ENCODE results near the gene COBL.

Gene COBL

GRCh38 chr7:51300762-51301674 lies 15.6 kb downstream of the COBL start:
- DNase-seq = no peak

- DNase-seq = no peak
Observed at GRCh38 chr7:51299391-51300133, 17.0 kb downstream of the COBL start.

- no peak for DNase-seq
Observed at GRCh38 chr7:51298912-51299311, 17.7 kb downstream of the COBL start.

GRCh38 chr7:51297986-51298385 lies 18.6 kb downstream of the COBL start:
- no peak for DNase-seq

DNA sequence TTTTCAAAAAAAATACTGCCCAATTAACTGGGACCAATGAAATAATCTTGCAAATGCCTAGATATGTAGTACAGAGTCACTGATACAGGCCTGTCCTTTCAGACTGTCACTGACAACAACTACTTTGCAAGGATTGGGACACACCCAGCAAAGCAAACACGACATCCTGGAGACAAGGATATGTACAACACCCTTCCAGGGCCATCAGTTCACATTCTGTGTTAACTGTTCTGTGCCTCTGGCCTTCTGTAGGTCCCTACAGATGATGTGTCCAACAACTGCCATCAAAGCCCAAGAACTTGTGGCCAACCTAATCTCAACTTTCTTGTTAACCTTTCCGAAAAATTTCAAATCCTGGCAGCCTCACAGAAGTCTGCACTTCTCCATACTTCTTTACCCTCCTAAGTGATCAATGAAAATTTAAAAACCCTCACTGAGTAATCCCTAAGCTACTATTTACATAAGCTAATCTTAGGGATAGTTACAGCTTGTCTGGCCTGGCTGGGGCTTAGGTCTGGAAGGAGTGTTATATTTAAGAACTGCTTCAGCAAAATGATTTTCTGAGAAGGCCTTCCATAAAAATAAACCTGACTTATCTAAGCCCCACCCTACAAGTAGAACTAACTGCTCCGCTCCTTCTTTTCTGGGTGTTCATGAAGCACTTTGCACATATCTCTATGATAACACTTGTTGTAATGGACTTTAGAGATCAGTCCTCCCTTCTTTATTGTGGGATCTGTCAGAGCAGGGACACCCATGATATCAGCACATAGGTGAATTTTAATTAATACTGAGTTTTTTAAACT lies 21.0 kb downstream of the COBL start:
- no peak for DNase-seq

DNA sequence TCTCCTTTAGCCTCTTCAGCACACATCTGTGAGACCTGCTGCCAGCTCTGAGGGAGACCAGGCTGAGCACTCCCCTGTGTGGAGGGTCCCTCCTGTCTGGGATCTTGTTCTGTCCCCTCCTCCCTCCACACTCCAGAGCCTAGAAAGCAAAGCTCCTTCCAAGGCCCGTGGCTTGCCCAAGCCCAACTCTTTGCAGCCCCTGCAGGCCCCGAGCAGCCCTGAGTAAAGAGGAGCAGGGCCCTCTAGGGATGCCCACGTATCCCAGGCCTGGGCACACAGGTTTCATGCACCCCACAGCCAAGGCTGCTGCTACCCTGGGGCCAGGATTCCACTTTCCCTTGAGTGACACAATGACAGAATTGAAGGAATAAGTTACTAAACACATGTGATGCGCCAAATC lies 24.0 kb downstream of the COBL start:
- no peak for DNase-seq

- no peak for DNase-seq
Observed at GRCh38 chr7:51290702-51291540, 25.7 kb downstream of the COBL start.

DNA sequence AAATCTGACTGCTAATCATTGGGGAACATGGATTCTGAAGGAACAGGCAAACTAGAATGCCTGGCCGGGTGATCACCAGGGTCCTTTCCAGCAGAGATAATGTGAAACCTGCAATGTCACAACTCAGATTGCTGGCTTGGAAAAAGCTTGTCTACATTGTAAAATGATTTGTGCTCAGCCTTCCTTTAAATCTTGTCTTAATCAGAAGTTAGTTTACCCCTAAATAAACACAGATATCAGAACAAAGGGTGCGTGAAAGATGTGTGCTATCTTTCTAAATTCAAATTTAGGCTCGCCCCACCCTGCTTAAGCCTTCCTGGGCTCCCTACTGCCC lies 26.3 kb downstream of the COBL start:
- no peak for DNase-seq

DNA sequence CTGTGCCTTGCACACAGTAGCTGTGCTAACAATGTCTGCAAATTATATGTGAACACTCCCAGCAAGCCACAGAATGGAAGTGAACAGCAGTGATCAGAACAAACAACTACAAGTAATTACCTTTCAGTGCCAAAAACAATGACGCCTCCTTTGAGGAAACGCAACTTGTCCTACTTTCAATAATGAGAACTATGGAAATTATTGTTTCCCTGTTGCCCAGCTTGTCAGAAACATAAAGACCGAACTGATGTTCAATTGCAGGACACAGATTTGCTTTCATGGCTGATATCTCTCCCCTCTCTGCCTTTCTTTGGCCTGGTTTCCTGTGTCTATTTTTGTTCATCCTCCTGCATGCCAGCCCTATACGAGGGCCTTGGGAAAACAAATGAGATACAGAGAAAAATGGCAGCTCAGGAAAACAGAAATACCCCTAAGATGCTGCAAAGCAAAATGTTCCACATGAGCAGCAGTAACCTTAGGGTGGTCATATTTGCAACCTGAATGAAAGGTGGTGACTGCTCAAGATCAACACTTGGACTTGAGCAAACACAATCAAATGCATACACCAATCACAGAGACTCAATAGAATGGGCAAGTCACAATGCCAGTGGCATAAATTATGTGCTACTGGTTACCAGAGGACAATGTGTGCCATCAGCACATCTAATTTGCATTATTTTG lies 26.8 kb downstream of the COBL start:
- DNase-seq = no peak

GRCh38 chr7:51288896-51289622 lies 27.6 kb downstream of the COBL start:
- DNase-seq = no peak

- DNase-seq = no peak
Observed at GRCh38 chr7:51286401-51286800, 30.2 kb downstream of the COBL start.

DNA sequence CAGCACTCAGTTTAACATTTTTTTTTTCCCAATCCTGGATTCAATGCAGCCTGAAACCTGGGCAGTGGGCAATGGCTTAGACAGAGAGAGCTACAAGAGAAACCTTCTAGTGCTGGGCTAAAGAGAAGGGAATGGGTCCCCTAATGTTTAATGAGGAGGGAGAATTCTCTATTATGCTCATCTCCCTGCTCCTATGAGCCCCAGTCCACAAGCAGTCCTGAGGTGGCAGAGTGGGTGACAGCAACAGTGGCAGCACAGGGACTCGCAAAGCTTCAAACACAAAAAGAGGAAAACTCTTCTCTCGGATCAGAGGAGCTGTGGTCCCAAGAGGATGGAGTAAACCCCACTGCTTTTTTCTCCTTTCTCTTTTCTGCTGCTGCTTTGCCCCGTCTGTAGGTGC lies 36.5 kb downstream of the COBL start:
- DNase-seq = no peak

DNA sequence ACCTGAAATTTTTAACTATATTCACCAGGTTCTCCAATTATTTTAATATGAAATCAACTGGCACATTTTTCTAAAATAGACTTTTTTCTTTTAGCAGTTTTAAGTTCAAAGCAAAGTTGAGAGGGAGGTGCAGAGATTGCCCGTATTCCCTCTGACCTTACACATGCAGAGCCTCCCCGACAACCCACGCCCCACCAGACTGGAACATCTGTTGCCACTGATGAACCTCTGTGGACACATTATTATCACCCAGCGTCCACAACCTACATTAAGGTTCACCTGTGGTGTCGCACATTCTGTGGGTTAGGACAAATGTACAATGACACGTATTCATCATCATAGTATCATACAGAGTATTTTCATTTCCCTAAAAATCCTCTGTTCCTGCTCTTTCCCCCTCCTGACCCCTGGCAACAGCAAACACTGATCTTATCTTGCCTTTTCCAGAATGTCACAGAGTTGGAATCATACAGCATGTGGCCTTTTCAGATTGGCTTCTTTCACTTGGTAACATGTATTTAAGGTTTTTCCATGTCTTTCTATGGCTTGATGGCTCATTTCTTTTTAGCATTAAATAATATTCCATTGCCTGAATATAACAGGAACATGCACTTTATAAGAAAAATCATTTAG lies 37.1 kb downstream of the COBL start:
- no peak for DNase-seq

GRCh38 chr7:51278797-51279196 lies 37.8 kb downstream of the COBL start:
- peak; percentile 7 for DNase-seq

GRCh38 chr7:51276967-51277366 lies 39.6 kb downstream of the COBL start:
- no peak for DNase-seq

DNA sequence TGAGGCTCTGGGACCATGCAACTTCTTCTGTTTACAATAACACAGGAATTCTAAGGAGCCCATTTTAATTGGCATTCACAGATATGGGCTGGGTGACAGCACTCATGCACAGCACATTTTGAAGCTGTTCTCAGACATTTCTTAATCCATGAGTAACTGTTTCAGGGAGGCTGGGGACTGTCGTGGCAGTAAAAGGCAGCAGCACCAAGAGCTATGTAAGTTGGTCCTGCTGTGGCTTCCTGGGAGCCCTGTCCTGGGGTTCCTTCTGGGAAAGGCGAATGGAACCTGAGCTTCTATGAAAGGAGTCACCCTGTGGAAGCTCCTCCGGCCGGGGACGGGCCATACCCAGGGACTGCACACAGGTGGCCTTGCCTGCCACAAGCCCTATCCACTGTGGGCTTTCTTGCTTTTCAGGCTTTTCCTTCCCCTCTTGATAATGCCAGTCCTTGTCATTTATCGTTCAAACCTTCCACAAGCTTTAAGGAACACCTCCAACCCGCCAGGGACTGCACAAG lies 40.5 kb downstream of the COBL start:
- no peak for DNase-seq

DNA sequence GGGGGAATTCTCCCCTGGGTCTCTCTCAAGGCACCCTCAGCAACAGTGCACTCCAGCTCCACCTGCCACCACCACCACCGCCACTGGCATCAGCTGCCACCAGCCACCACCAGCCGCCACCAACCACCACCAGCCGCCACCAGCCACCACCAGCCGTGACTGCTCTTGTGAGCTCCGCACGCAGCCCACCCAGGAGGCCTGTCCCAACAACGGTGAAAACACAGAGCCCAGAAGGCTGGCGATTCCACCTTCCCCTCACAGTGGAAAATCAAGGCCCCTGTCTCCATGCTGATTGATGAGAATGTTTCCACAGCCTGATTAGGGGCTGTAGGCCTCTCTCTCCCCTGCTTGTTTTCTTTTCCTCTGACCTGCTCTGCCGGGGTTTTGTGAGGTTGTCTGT lies 41.1 kb downstream of the COBL start:
- DNase-seq = no peak

GRCh38 chr7:51274955-51275354 lies 41.7 kb downstream of the COBL start:
- no peak for DNase-seq

- DNase-seq = no peak
Observed at GRCh38 chr7:51274001-51274400, 42.6 kb downstream of the COBL start.

DNA sequence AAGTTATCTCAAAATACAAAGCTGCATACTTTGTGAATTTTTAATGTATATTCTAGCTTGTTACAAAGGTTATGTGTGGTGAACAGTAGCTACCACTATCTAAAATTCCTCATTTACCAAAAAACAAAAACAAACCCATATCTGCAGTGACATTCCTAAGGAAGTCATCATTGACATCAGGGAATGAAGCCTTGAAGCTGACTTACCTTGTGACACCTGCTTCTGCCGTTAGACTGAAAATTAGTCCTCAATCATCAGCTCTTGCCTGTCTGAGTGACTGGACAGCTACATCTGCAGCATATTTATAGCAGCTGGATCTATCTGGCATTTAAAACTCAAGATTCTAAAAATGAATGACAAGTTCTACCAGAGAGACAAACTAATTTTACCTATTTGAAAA lies 43.2 kb downstream of the COBL start:
- no peak for DNase-seq

- no peak for DNase-seq
Observed at GRCh38 chr7:51270965-51271364, 45.6 kb downstream of the COBL start.
